HepG2 (cell line): ENCODE measurements around the gene GGA2. TPM values are rescaled to one million over a fixed set of nuclear protein-coding genes. Genes with fewer than 3 reads are reported as not detected.
A peak's percentile ranks its signal among the peaks of the same experiment; 100 is the strongest.

Experiments
- HES4 ChIP-seq: sonication (generic); formaldehyde crosslinking; IDR thresholded peaks from 2 replicates; pipeline ENCODE4 v1.9.0; 2021; ENCODE audit warnings: mild to moderate bottlenecking, missing genetic modification reagents, borderline replicate concordance
- HNRNPH1 ChIP-seq: fragments of 200-400 bp; formaldehyde crosslinking; optimal IDR thresholded peaks from 2 replicates; pipeline ENCODE3; 2017; ENCODE audit warnings: mild to moderate bottlenecking, low read depth, low read length
- JARID2 ChIP-seq: sonication (generic); formaldehyde crosslinking; IDR thresholded peaks from 2 replicates; pipeline ENCODE4 v1.8.1; 2023; ENCODE audit warnings: missing genetic modification reagents, inconsistent platforms; ENCODE audit not compliant: insufficient replicate concordance
- JUNB ChIP-seq: sonication (generic); formaldehyde crosslinking; IDR thresholded peaks from 2 replicates; pipeline ENCODE4 v1.8.0; 2022; ENCODE audit warnings: missing genetic modification reagents, mild to moderate bottlenecking, borderline replicate concordance
- KAT2B ChIP-seq: fragments of 150-350 bp; IDR thresholded peaks from 2 replicates; pipeline ENCODE4 v1.6.1; 2014; ENCODE audit warnings: low read depth, low read length, borderline replicate concordance
- KDM2A ChIP-seq: sonication (generic); formaldehyde crosslinking; IDR thresholded peaks from 2 replicates; pipeline ENCODE4 v1.4.0; 2020; ENCODE audit warnings: low read depth, missing genetic modification reagents, borderline replicate concordance
- KDM5B ChIP-seq: sonication (generic); formaldehyde crosslinking; IDR thresholded peaks from 2 replicates; pipeline ENCODE4 v1.4.0; 2020; ENCODE audit warnings: missing genetic modification reagents, mild to moderate bottlenecking, borderline replicate concordance
- KLF16 ChIP-seq, 2 experiments: sonication (generic) in 1 of 2; formaldehyde crosslinking in 1 of 2; IDR thresholded peaks; 2 replicates each; pipeline versions ENCODE4 v1.6.1 to v1.8.0; 2016 to 2023; ENCODE audit warnings: missing genetic modification reagents in 2 of 2, missing compliant biosample characterization in 1 of 2
- MAF1 ChIP-seq: sonication (generic); formaldehyde crosslinking; IDR thresholded peaks from 2 replicates; pipeline ENCODE4 v1.5.0; 2020; ENCODE audit warnings: missing genetic modification reagents, borderline replicate concordance
- NCOA5 ChIP-seq: sonication (generic); formaldehyde crosslinking; IDR thresholded peaks from 2 replicates; pipeline ENCODE4 v1.4.0; 2020; ENCODE audit warnings: missing genetic modification reagents
- NFKB2 ChIP-seq: sonication (generic); formaldehyde crosslinking; IDR thresholded peaks from 2 replicates; pipeline ENCODE4 v1.4.0; 2020; ENCODE audit warnings: missing genetic modification reagents, borderline replicate concordance
- PCBP2 ChIP-seq: fragments of 200-400 bp; formaldehyde crosslinking; optimal IDR thresholded peaks from 2 replicates; pipeline ENCODE3; 2018; ENCODE audit warnings: low read length, low read depth; ENCODE audit not compliant: poor library complexity, severe bottlenecking
- RFX1 ChIP-seq: fragments of 450-650 bp; IDR thresholded peaks from 2 replicates; pipeline ENCODE4 v1.6.1; 2017
- SIX1 ChIP-seq: sonication (generic); formaldehyde crosslinking; IDR thresholded peaks from 2 replicates; pipeline ENCODE4 v1.4.0; 2020; ENCODE audit warnings: missing genetic modification reagents, borderline replicate concordance
- SP1 ChIP-seq, 2 experiments: fragments of 450-650 bp in 1 of 2; sonication (generic) in 1 of 2; formaldehyde crosslinking in 1 of 2; IDR thresholded peaks; 2 replicates each; pipeline versions ENCODE4 v1.4.0 to v1.6.1; 2016 to 2020; ENCODE audit warnings: missing genetic modification reagents in 1 of 2
- TBL1XR1 ChIP-seq: fragments of 150-350 bp; IDR thresholded peaks from 2 replicates; pipeline ENCODE4 v1.6.1; 2014; ENCODE audit warnings: borderline replicate concordance, low read length; ENCODE audit not compliant: partially characterized antibody
- ZFP82 ChIP-seq: sonication (generic); formaldehyde crosslinking; IDR thresholded peaks from 2 replicates; pipeline ENCODE4 v1.5.1; 2020; ENCODE audit warnings: mild to moderate bottlenecking, missing genetic modification reagents, borderline replicate concordance
- ZNF772 ChIP-seq: sonication (generic); formaldehyde crosslinking; IDR thresholded peaks from 2 replicates; pipeline ENCODE4 v1.5.0; 2020; ENCODE audit warnings: mild to moderate bottlenecking, missing genetic modification reagents
- ZNF839 ChIP-seq: sonication (generic); formaldehyde crosslinking; IDR thresholded peaks from 2 replicates; pipeline ENCODE4 v1.4.0; 2020; ENCODE audit warnings: missing genetic modification reagents, mild to moderate bottlenecking, borderline replicate concordance
- polyA plus RNA-seq, 8 experiments: library from polyadenylated mRNA; depleted of rRNA in 3 of 8; stranded (reverse) in 7 of 8; unstranded in 1 of 8; fragments of >200 nt; fragmentation: Illumina TruSeq in 4 of 8; extraction: Trizol in 4 of 8; gene quantifications; 2 replicates each; pipeline versions ENCODE4 v1.2.1 to v1.2.3, GENCODE V29; 2011 to 2016; ENCODE audit warnings: low read depth in 4 of 8, missing spikeins in 1 of 8, mixed read lengths in 1 of 8; ENCODE audit not compliant: insufficient read depth in 1 of 8
- total RNA-seq, 5 experiments: library from RNA; depleted of rRNA; stranded (reverse); fragments of >200 nt; fragmentation: Illumina TruSeq; extraction: Trizol; gene quantifications; 2 replicates each; pipeline ENCODE4 v1.2.3, GENCODE V29; 2016; ENCODE audit warnings: low read depth in 1 of 5
- TF ChIP-seq, protein P1 (sequence below): sonication (generic); formaldehyde crosslinking; IDR thresholded peaks from 2 replicates; pipeline ENCODE4 v1.8.0; 2022; ENCODE audit warnings: low read depth, missing genetic modification reagents
- TF ChIP-seq, protein P2 (sequence below): sonication (generic); formaldehyde crosslinking; IDR thresholded peaks from 2 replicates; pipeline ENCODE4 v1.5.0; 2020; ENCODE audit warnings: mild to moderate bottlenecking, missing genetic modification reagents
- TF ChIP-seq, protein P3 (sequence below): sonication (generic); formaldehyde crosslinking; IDR thresholded peaks from 2 replicates; pipeline ENCODE4 v1.4.0; 2020; ENCODE audit warnings: missing genetic modification reagents

Gene GGA2
- total and polyA plus RNA-seq, 2 of the 13 experiments (the other 11 are each of a cell fraction or from before 2014, with no cell fraction given), result 51.5 to 69.8 TPM

DNA sequence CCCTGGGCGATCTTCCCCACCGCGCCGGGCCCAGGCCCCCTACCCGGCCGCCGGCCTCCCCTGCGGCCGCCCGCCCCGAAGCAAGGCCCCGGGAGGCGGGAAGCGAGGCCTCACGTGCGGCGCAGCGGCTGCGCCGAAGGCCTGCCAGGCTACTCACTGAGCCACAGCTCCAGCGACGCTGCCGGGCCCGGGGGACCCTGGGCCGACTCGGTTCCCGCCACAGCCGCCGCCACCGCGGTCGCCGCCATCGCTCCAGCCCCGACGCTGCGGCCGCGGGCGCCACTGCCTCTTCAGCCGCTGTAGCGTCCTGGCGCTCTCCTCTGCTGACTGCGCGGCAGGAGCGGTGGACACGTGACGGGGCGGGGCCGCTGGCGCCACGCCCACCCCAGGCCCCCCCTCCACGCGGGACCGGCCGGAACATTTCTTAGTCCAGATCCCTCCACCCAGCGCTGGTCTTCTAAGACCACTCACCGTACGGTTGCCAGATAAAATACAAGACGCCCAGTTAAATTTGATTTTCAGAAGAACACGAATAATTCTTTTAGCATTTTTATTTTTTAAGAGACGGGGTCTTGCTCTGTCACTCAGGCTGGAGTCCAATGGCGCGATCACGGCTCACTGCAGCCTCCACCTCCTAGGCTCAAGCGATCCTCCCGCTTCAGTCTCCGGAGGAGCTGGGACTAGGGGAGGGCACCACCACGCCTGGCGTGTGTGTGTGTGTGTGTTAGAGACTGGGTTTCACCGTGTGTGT is at the start of gene GGA2 (continued):
- TF ChIP-seq, protein P1, sequence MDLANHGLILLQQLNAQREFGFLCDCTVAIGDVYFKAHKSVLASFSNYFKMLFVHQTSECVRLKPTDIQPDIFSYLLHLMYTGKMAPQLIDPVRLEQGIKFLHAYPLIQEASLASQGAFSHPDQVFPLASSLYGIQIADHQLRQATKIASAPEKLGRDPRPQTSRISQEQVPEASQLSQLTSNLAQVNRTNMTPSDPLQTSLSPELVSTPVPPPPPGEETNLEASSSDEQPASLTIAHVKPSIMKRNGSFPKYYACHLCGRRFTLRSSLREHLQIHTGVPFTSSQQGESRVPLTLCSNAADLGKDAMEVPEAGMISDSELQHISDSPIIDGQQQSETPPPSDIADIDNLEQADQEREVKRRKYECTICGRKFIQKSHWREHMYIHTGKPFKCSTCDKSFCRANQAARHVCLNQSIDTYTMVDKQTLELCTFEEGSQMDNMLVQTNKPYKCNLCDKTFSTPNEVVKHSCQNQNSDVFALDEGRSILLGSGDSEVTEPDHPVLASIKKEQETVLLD (CRISPR knock-in tag), result peak; percentile 77
- TF ChIP-seq ZFP82 (CRISPR knock-in tag) (peak; percentile 89; the same call in 1 of the 2 replicates), NCOA5 (no peak), HNRNPH1 (no peak), KDM2A (CRISPR knock-in tag) (peak; percentile 100), JUNB (CRISPR knock-in tag) (no peak), HES4 (CRISPR knock-in tag) (peak; percentile 99), PCBP2 (no peak), KLF16 (CRISPR knock-in tag; IDR thresholded peaks at IDR 0.05) (peak in 1 of 2 experiments; percentile 95; a peak in 2 of 4 replicates), SP1 (IDR thresholded peaks at IDR 0.05) (peak; percentile 87), SP1 (CRISPR knock-in tag; IDR thresholded peaks at IDR 0.05) (peak; percentile 100), KAT2B (no peak), TBL1XR1 (peak; percentile 11), MAF1 (CRISPR knock-in tag) (no peak; the same call in 1 of the 2 replicates), ZNF839 (CRISPR knock-in tag) (peak; percentile 3), SIX1 (CRISPR knock-in tag) (no peak), RFX1 (no peak), ZNF772 (peak; percentile 50; the same call in 1 of the 2 replicates), KDM5B (CRISPR knock-in tag) (peak; percentile 96; the same call in 1 of the 2 replicates), JARID2 (CRISPR knock-in tag) (peak; percentile 51), NFKB2 (peak; percentile 96)
- TF ChIP-seq, protein P2, sequence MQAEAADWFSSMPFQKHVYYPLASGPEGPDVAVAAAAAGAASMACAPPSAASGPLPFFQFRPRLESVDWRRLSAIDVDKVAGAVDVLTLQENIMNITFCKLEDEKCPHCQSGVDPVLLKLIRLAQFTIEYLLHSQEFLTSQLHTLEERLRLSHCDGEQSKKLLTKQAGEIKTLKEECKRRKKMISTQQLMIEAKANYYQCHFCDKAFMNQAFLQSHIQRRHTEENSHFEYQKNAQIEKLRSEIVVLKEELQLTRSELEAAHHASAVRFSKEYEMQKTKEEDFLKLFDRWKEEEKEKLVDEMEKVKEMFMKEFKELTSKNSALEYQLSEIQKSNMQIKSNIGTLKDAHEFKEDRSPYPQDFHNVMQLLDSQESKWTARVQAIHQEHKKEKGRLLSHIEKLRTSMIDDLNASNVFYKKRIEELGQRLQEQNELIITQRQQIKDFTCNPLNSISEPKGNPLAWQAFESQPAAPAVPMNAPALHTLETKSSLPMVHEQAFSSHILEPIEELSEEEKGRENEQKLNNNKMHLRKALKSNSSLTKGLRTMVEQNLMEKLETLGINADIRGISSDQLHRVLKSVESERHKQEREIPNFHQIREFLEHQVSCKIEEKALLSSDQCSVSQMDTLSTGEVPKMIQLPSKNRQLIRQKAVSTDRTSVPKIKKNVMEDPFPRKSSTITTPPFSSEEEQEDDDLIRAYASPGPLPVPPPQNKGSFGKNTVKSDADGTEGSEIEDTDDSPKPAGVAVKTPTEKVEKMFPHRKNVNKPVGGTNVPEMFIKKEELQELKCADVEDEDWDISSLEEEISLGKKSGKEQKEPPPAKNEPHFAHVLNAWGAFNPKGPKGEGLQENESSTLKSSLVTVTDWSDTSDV, result peak; percentile 66; the same call in 1 of the 2 replicates
- TF ChIP-seq, protein P3, sequence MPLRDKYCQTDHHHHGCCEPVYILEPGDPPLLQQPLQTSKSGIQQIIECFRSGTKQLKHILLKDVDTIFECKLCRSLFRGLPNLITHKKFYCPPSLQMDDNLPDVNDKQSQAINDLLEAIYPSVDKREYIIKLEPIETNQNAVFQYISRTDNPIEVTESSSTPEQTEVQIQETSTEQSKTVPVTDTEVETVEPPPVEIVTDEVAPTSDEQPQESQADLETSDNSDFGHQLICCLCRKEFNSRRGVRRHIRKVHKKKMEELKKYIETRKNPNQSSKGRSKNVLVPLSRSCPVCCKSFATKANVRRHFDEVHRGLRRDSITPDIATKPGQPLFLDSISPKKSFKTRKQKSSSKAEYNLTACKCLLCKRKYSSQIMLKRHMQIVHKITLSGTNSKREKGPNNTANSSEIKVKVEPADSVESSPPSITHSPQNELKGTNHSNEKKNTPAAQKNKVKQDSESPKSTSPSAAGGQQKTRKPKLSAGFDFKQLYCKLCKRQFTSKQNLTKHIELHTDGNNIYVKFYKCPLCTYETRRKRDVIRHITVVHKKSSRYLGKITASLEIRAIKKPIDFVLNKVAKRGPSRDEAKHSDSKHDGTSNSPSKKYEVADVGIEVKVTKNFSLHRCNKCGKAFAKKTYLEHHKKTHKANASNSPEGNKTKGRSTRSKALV (CRISPR knock-in tag), result peak; percentile 69
